ENCODE measurements around the gene RAD21L1.

The RAD21L1 gene

GRCh38 chr20:1274485-1275311 lies 48.9 kb downstream of the RAD21L1 start:
- DNase-seq (ENCODE audit: low read depth, low spot score): no peak
- TF ChIP-seq SUZ12 (IDR thresholded peaks at IDR 0.05; ENCODE audit: extremely low read depth, insufficient read depth, insufficient read length) (no peak), YY1 (IDR thresholded peaks at IDR 0.05; ENCODE audit: insufficient read depth, insufficient read length) (no peak), ZNF274 (IDR thresholded peaks at IDR 0.05; ENCODE audit: low read depth, low read length) (no peak)

GRCh38 chr20:1275919-1276318 lies 50.1 kb downstream of the RAD21L1 start:
- no peaks in the 10 kb centered on the region for H3K27me3 ChIP-seq (ENCODE audit: insufficient read depth, insufficient read length)
- TF ChIP-seq ZNF274 (IDR thresholded peaks at IDR 0.05; ENCODE audit: low read depth, low read length) (no peak), YY1 (IDR thresholded peaks at IDR 0.05; ENCODE audit: insufficient read depth, insufficient read length) (no peak), SUZ12 (IDR thresholded peaks at IDR 0.05; ENCODE audit: extremely low read depth, insufficient read depth, insufficient read length) (no peak)
- peaks cover 2% of the 10 kb centered on the region for H3K36me3 ChIP-seq (ENCODE audit: insufficient read depth, insufficient read length, low read length)

More at GRCh38 chr20:1274485-1275311, 48.9 kb downstream of the RAD21L1 start:
- Histone ChIP-seq H3K4me3 (ENCODE audit: insufficient read length, low read depth) (no peak overlapping the region), H3K36me3 (ENCODE audit: insufficient read depth, insufficient read length, low read length) (peaks cover 4% of the 10 kb centered on the region), H3K27me3 (ENCODE audit: insufficient read depth, insufficient read length) (no peaks in the 10 kb centered on the region), H3K9ac (ENCODE audit: insufficient read length, low read depth) (no peak overlapping the region), H3K9me3 (ENCODE audit: insufficient read depth, low read length) (no peaks in the 10 kb centered on the region), H3K4me1 (ENCODE audit: insufficient read depth, insufficient read length) (no peaks in the 10 kb centered on the region)

GRCh38 chr20:1277529-1278322 lies 51.9 kb downstream of the RAD21L1 start:
- Histone ChIP-seq H3K9me3 (ENCODE audit: insufficient read depth, low read length) (no peaks in the 10 kb centered on the region), H3K4me3 (ENCODE audit: insufficient read length, low read depth) (no peak overlapping the region), H3K27me3 (ENCODE audit: insufficient read depth, insufficient read length) (no peaks in the 10 kb centered on the region), H3K4me1 (ENCODE audit: insufficient read depth, insufficient read length) (no peaks in the 10 kb centered on the region), H3K9ac (ENCODE audit: insufficient read length, low read depth) (no peak overlapping the region), H3K36me3 (ENCODE audit: insufficient read depth, insufficient read length, low read length) (no peaks in the 10 kb centered on the region)
- no peak for DNase-seq (ENCODE audit: low read depth, low spot score)
- TF ChIP-seq SUZ12 (IDR thresholded peaks at IDR 0.05; ENCODE audit: extremely low read depth, insufficient read depth, insufficient read length) (no peak), ZNF274 (IDR thresholded peaks at IDR 0.05; ENCODE audit: low read depth, low read length) (no peak), YY1 (IDR thresholded peaks at IDR 0.05; ENCODE audit: insufficient read depth, insufficient read length) (no peak)

More at GRCh38 chr20:1275919-1276318, 50.1 kb downstream of the RAD21L1 start:
- H3K9me3 ChIP-seq (ENCODE audit: insufficient read depth, low read length): no peaks in the 10 kb centered on the region
- no peak overlapping the region for H3K4me3 ChIP-seq (ENCODE audit: insufficient read length, low read depth)
- no peaks in the 10 kb centered on the region for H3K4me1 ChIP-seq (ENCODE audit: insufficient read depth, insufficient read length)
- H3K9ac ChIP-seq (ENCODE audit: insufficient read length, low read depth): no peak overlapping the region
- DNase-seq (ENCODE audit: low read depth, low spot score): no peak

- no peaks in the 10 kb centered on the region for H3K9me3 ChIP-seq (ENCODE audit: insufficient read depth, low read length)
- no peak for DNase-seq (ENCODE audit: low read depth, low spot score)
- no peaks in the 10 kb centered on the region for H3K36me3 ChIP-seq (ENCODE audit: insufficient read depth, insufficient read length, low read length)
- no peak overlapping the region for H3K9ac ChIP-seq (ENCODE audit: insufficient read length, low read depth)
- peaks cover 2% of the 10 kb centered on the region for H3K4me1 ChIP-seq (ENCODE audit: insufficient read depth, insufficient read length)
- H3K4me3 ChIP-seq (ENCODE audit: insufficient read length, low read depth): no peak overlapping the region
- no peak for TF ChIP-seq YY1 (IDR thresholded peaks at IDR 0.05; ENCODE audit: insufficient read depth, insufficient read length)
- no peaks in the 10 kb centered on the region for H3K27me3 ChIP-seq (ENCODE audit: insufficient read depth, insufficient read length)
These were observed 53.1 kb downstream of the RAD21L1 start for GRCh38 chr20:1278993-1279392.

- Histone ChIP-seq H3K9ac (ENCODE audit: insufficient read length, low read depth) (no peak overlapping the region), H3K4me1 (ENCODE audit: insufficient read depth, insufficient read length) (peaks cover 2% of the 10 kb centered on the region), H3K9me3 (ENCODE audit: insufficient read depth, low read length) (no peaks in the 10 kb centered on the region), H3K4me3 (ENCODE audit: insufficient read length, low read depth) (no peak overlapping the region), H3K27me3 (ENCODE audit: insufficient read depth, insufficient read length) (no peaks in the 10 kb centered on the region), H3K36me3 (ENCODE audit: insufficient read depth, insufficient read length, low read length) (no peaks in the 10 kb centered on the region)
- DNase-seq (ENCODE audit: low read depth, low spot score): no peak
- no peak for TF ChIP-seq YY1 (IDR thresholded peaks at IDR 0.05; ENCODE audit: insufficient read depth, insufficient read length)
- no peak for TF ChIP-seq ZNF274 (IDR thresholded peaks at IDR 0.05; ENCODE audit: low read depth, low read length)
- no peak for TF ChIP-seq SUZ12 (IDR thresholded peaks at IDR 0.05; ENCODE audit: extremely low read depth, insufficient read depth, insufficient read length)
These were observed 54.6 kb downstream of the RAD21L1 start for GRCh38 chr20:1280195-1281102.

GRCh38 chr20:1281279-1282057 lies 55.6 kb downstream of the RAD21L1 start:
- Histone ChIP-seq H3K9me3 (ENCODE audit: insufficient read depth, low read length) (no peaks in the 10 kb centered on the region), H3K4me1 (ENCODE audit: insufficient read depth, insufficient read length) (peaks cover 2% of the 10 kb centered on the region), H3K27me3 (ENCODE audit: insufficient read depth, insufficient read length) (no peaks in the 10 kb centered on the region), H3K9ac (ENCODE audit: insufficient read length, low read depth) (no peak overlapping the region), H3K36me3 (ENCODE audit: insufficient read depth, insufficient read length, low read length) (no peaks in the 10 kb centered on the region), H3K4me3 (ENCODE audit: insufficient read length, low read depth) (no peak overlapping the region)
- TF ChIP-seq SUZ12 (IDR thresholded peaks at IDR 0.05; ENCODE audit: extremely low read depth, insufficient read depth, insufficient read length) (no peak), ZNF274 (IDR thresholded peaks at IDR 0.05; ENCODE audit: low read depth, low read length) (no peak)
- no peak for DNase-seq (ENCODE audit: low read depth, low spot score)

All from NT2/D1 (cell line).